ENCODE data around the gene UBL7. TPM values are rescaled to one million over a fixed set of nuclear protein-coding genes. Genes with fewer than 3 reads are reported as not detected.

UBL7 gene
- total and polyA plus RNA-seq, 2 of the 8 experiments (the other 6 are each of a cell fraction or from before 2014, with no cell fraction given): 71.5 to 183 TPM

GRCh38 chr15:74425630-74426029 is 35.3 kb downstream of the UBL7 start:
- H3K18ac ChIP-seq (ENCODE audit: extremely low read depth, low read length): no peak overlapping the region
- FAIRE-seq (no peak), DNase-seq (ENCODE audit: low read depth in 1 of 2, low spot score in 2 of 2) (no peak)
- no peak overlapping the region for H3K4ac ChIP-seq (replicated peaks; ENCODE audit: insufficient read length, low read depth, low read length)
- H2BK15ac ChIP-seq (ENCODE audit: low read length): no peak overlapping the region
- no peak overlapping the region for H3K27ac ChIP-seq (ENCODE audit: low read depth, low read length)
- H3K4me2 ChIP-seq (ENCODE audit: insufficient read depth in 1 of 2, low read depth in 2 of 2, low read length in 2 of 2): no peak overlapping the region
- H4K8ac ChIP-seq (ENCODE audit: extremely low read depth, insufficient read depth, low read length): no peak overlapping the region
- H2AFZ ChIP-seq (ENCODE audit: low read length): no peak overlapping the region
- peaks cover 7 to 28% (median 18%) of the 10 kb centered on the region in 4 experiments for H3K4me1 ChIP-seq (replicated peaks in 1 of 4; ENCODE audit: control insufficient read depth in 3 of 4, insufficient read depth in 4 of 4, low read length in 3 of 4)
- H3K23ac ChIP-seq (ENCODE audit: insufficient read length): no peak overlapping the region
- CTCF ChIA-PET (ENCODE audit: partially characterized antibody): interaction anchor here (0.8 to 41.3 kb wide), 4 partner anchors 14 to 188 kb away, joined by 3 to 1311 read pairs (median 37); partner anchors contain the start of gene CYP11A1
- H2AK5ac ChIP-seq (ENCODE audit: low read depth, low read length): no peak overlapping the region
- no peaks in the 10 kb centered on the region for H3K9me3 ChIP-seq (ENCODE audit: insufficient read depth in 2 of 2, low read depth in 1 of 2, low read length in 1 of 2)
- peaks cover 3% of the 10 kb centered on the region for H3K79me1 ChIP-seq (ENCODE audit: low read depth, low read length)
- no peak overlapping the region for H4K91ac ChIP-seq (replicated peaks; ENCODE audit: insufficient read length, low read length)
- H3K23me2 ChIP-seq (ENCODE audit: low read depth, low read length): no peaks in the 10 kb centered on the region
- H3K9ac ChIP-seq (replicated peaks in 1 of 4; ENCODE audit: extremely low read depth in 1 of 4, low read depth in 3 of 4, low read length in 3 of 4): no peak overlapping the region
- no peak overlapping the region for H3K56ac ChIP-seq (replicated peaks; ENCODE audit: insufficient read length, low read depth, low read length)
- WGBS, 2 experiments (ENCODE audit: extremely low coverage in 1 of 2, insufficient coverage in 1 of 2, insufficient read length in 1 of 2, insufficient replicate concordance in 2 of 2, low coverage in 1 of 2, low lambda C conversion rate in 2 of 2, missing lambda C conversion rate in 1 of 2): 93% methylated on average over 7 of the region's 7 CpGs; no CpG with 5 or more reads in 1 of the 2 experiments
- no peak for TF ChIP-seq BRCA1 (IDR thresholded peaks at IDR 0.05; ENCODE audit: low read depth, low read length)
- TF ChIP-seq TBP (IDR thresholded peaks at IDR 0.05; ENCODE audit: low read depth, low read length): no peak
- no peak for TF ChIP-seq EP300 (IDR thresholded peaks at IDR 0.05; ENCODE audit: borderline replicate concordance in 1 of 2, low read depth in 2 of 2, low read length in 2 of 2)
- no peak for TF ChIP-seq CREB1 (IDR thresholded peaks at IDR 0.05)
- TF ChIP-seq KDM5A (IDR thresholded peaks at IDR 0.05; ENCODE audit: low read length): no peak
- no peak for TF ChIP-seq NRF1 (IDR thresholded peaks at IDR 0.05; ENCODE audit: low read depth, low read length)
- no peak for TF ChIP-seq POLR2A (IDR thresholded peaks at IDR 0.05; ENCODE audit: control extremely low read depth in 1 of 2, low read depth in 2 of 2, low read length in 2 of 2)
- no peak for TF ChIP-seq SP1 (IDR thresholded peaks at IDR 0.05; ENCODE audit: low read depth, low read length)
- no peak overlapping the region for H2BK5ac ChIP-seq (ENCODE audit: low read depth, low read length)
- peaks cover 0 to 9% of the 10 kb centered on the region in 2 experiments; a peak in 1 of 4 replicates for H3K79me2 ChIP-seq (ENCODE audit: control insufficient read depth in 1 of 2, insufficient read depth in 2 of 2, low read length in 2 of 2)
- no peaks in the 10 kb centered on the region for H3K27me3 ChIP-seq (replicated peaks in 1 of 4; ENCODE audit: control insufficient read depth in 3 of 4, extremely low read depth in 1 of 4, insufficient read depth in 3 of 4, low read length in 3 of 4)
- no peak overlapping the region for H4K5ac ChIP-seq (ENCODE audit: insufficient read length, low read depth, low read length)
- H4K20me1 ChIP-seq (replicated peaks in 1 of 2; ENCODE audit: control insufficient read depth in 1 of 2, insufficient read depth in 2 of 2, low read length in 2 of 2): peaks cover 4 to 22% of the 10 kb centered on the region in 2 experiments
- no peak overlapping the region for H3K4me3 ChIP-seq (ENCODE audit: extremely low read depth in 1 of 4, insufficient read depth in 2 of 4, low read depth in 3 of 4, low read length in 4 of 4)
- POLR2A ChIA-PET (ENCODE audit: partially characterized antibody): interaction anchor here (0.9 to 1.0 kb wide), 2 partner anchors 13 to 39 kb away, joined by 3 read pairs; no protein-coding TSS in a partner anchor
- H2BK20ac ChIP-seq (ENCODE audit: low read length): no peak overlapping the region
- no peak overlapping the region for H2BK12ac ChIP-seq (ENCODE audit: low read depth, low read length)
- no peak overlapping the region for H3K14ac ChIP-seq (ENCODE audit: insufficient read length)
- no peak overlapping the region for H2BK120ac ChIP-seq (replicated peaks; ENCODE audit: low read depth, low read length)
- H3K36me3 ChIP-seq (ENCODE audit: control insufficient read depth in 2 of 4, insufficient read depth in 4 of 4, low read length in 3 of 4): no peaks in the 10 kb centered on the region

All from H1 (cell line).